Stimulated activated CD4-positive, alpha-beta T cell treated with anti-CD3 and anti-CD28 coated beads, Interleukin-1b, Interleukin-23, amount 100 ng/mL, for 48 hours (primary cell): ENCODE data around the gene SLC6A6.
A peak's percentile ranks its signal among the peaks of the same experiment; 100 is the strongest.
"Not testable (repeated sequence)": the region's sequence is repeated elsewhere in the genome, so short reads cannot be mapped to it uniquely, and the experiment has no call there.

ENCODE experiments used
- DNase-seq: peaks from one replicate; pipeline ENCODE4 v3.0.0-alpha.2; 2020

Gene SLC6A6

GRCh38 chr3:14508966-14509795, 106.8 kb downstream of the SLC6A6 start:
- peak; percentile 72 for DNase-seq

- DNase-seq: no peak
Measured at GRCh38 chr3:14509796-14510100, 107.3 kb downstream of the SLC6A6 start.

- DNase-seq: no peak
Measured at GRCh38 chr3:14510838-14511622, 108.6 kb downstream of the SLC6A6 start.

- no peak for DNase-seq
Measured at GRCh38 chr3:14511623-14512280, 109.3 kb downstream of the SLC6A6 start.

GRCh38 chr3:14512281-14512941, 110.0 kb downstream of the SLC6A6 start:
- DNase-seq: no peak

- no peak for DNase-seq
Measured at GRCh38 chr3:14512942-14513327, 110.5 kb downstream of the SLC6A6 start.

GRCh38 chr3:14513566-14514322, 111.3 kb downstream of the SLC6A6 start:
- DNase-seq: no peak

GRCh38 chr3:14514323-14514720, 111.9 kb downstream of the SLC6A6 start:
- no peak for DNase-seq

- DNase-seq: not testable (repeated sequence)
Measured at GRCh38 chr3:14515526-14515925, 113.1 kb downstream of the SLC6A6 start.

GRCh38 chr3:14516738-14517345, 114.4 kb downstream of the SLC6A6 start:
- DNase-seq: no peak

- no peak for DNase-seq
Measured at GRCh38 chr3:14517601-14518431, 115.4 kb downstream of the SLC6A6 start.

- DNase-seq: no peak
Measured at GRCh38 chr3:14518432-14518802, 116.0 kb downstream of the SLC6A6 start.

- DNase-seq: no peak
Measured at GRCh38 chr3:14518893-14519292, 116.5 kb downstream of the SLC6A6 start.

GRCh38 chr3:14519406-14519805, 117.0 kb downstream of the SLC6A6 start:
- DNase-seq: no peak

- DNase-seq: no peak
Measured at GRCh38 chr3:14520149-14520548, 117.7 kb downstream of the SLC6A6 start.

GRCh38 chr3:14520967-14521366, 118.6 kb downstream of the SLC6A6 start:
- no peak for DNase-seq

GRCh38 chr3:14521611-14522010, 119.2 kb downstream of the SLC6A6 start:
- DNase-seq: no peak

- DNase-seq: no peak
Measured at GRCh38 chr3:14522129-14522691, 119.8 kb downstream of the SLC6A6 start.

GRCh38 chr3:14522768-14523167, 120.4 kb downstream of the SLC6A6 start:
- no peak for DNase-seq

- no peak for DNase-seq
Measured at GRCh38 chr3:14523792-14524191, 121.4 kb downstream of the SLC6A6 start.

GRCh38 chr3:14524311-14524711, 121.9 kb downstream of the SLC6A6 start:
- no peak for DNase-seq
